GM13976 (cell line): Measurements from ENCODE around the gene ZNF334.

Source experiments
- DNase-seq: peaks from one replicate; pipeline ENCODE4 v3.0.0; 2012; ENCODE audit warnings: low spot score
- CTCF ChIP-seq: IDR thresholded peaks from 2 replicates; pipeline ENCODE4 v1.5.1; 2012; ENCODE audit warnings: borderline replicate concordance, mild to moderate bottlenecking; ENCODE audit not compliant: insufficient read depth; ENCODE audit errors: extremely low read depth, missing control alignments, control extremely low read depth
- in situ Hi-C: fragments of 300-500 bp; cut with MboI; formaldehyde crosslinking; loops from one replicate; pipeline ENCODE4 v1.12.0; 2022; ENCODE audit warnings: low sequenced_read_pairs, mixed read lengths, inconsistent platforms; ENCODE audit not compliant: unreplicated experiment

Gene ZNF334

GRCh38 chr20:46512943-46513844, at the start of gene ZNF334:
Gene ZNF334, minus strand, starts transcription at chr20:46513559. Its CDS starts 1,457 bp downstream, at chr20:46512102.
- DNase-seq: peak; percentile 72
- in situ Hi-C loops: no loop called here
- no peak for TF ChIP-seq CTCF

- peak; percentile 73 for TF ChIP-seq CTCF
- peak; percentile 82 for DNase-seq
Observed at GRCh38 chr20:46562373-46563169, 49.2 kb upstream of the ZNF334 start.

GRCh38 chr20:46562009-46562372, 48.6 kb upstream of the ZNF334 start:
- no peak for DNase-seq
- no peak for TF ChIP-seq CTCF
- in situ Hi-C loops: no loop called here

More at GRCh38 chr20:46562373-46563169, 49.2 kb upstream of the ZNF334 start:
- in situ Hi-C loops: no loop called here

DNA sequence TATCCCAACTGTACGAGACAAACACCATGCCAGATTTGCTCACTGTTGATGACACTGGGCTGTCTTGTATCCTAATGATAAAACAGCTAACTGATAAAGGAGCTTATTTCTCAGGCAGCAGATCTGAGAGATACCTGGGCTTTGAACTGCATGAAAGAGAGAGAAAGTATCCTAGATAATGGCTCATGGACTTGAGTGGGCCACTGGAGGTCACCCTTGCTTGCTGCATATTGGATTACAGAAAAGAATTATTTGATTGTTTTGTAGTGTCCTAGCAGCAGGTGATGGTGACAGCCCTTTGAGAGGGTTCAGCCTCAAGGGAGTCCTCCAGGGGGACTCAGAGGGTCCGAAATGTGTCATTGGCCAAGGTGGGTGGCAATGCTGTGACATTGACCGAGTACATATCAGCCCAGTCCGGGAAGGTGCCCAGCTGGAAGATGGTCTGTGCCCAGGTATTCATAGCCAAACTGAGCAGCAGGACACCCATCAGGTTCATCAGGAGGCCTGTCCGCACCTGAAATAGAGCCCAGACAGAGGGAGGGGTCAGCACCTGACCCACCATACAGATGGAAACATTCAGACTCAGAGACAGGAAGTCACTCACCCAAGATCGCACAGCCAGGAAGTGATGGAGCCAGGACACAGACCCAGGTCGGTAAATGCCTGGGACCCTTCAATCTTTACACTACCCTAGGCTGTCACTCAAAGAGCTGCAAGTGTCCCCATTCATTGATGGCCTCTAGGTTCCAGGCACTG, 46.5 kb upstream of the ZNF334 start:
- in situ Hi-C loops: no loop called here
- TF ChIP-seq CTCF: no peak

GRCh38 chr20:46559001-46559400, 45.6 kb upstream of the ZNF334 start:
- in situ Hi-C loops: no loop called here
- DNase-seq: no peak
- no peak for TF ChIP-seq CTCF

More for the DNA sequence above, 46.5 kb upstream of the ZNF334 start:
- DNase-seq: no peak

DNA sequence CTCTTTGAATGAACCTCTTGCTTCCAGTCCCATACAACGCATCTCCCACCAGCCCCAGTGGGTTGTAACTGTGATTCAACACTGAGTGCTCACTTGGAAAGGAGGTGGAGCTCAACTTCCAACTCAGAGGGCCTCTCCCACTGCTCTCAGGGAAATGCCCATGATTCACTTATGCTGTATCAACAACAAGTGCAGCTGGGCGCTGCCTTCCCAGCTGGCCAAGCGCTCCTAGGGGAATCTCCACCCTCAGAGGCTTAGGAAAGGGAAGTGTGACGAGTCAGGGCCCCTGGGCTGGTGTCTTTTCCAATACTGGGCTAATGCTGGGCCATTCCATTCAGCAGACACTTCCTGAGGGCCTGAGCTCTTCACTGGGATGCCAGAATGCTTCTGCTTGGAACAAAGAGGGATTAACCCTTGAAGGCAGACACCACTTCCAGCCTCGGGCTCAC, 45.2 kb upstream of the ZNF334 start:
- in situ Hi-C loops: no loop called here

More for the DNA sequence above, 45.2 kb upstream of the ZNF334 start:
- no peak for DNase-seq
- no peak for TF ChIP-seq CTCF
